Stimulated activated CD4-positive, alpha-beta T cell treated with anti-CD3 and anti-CD28 coated beads, Interleukin-4, amount 100 ng/mL, for 4 hours (primary cell): ENCODE results near the gene STH.
"Not testable (repeated sequence)": the region's sequence is repeated elsewhere in the genome, so short reads cannot be mapped to it uniquely, and the experiment has no call there.

ENCODE experiments used
- DNase-seq, 2 experiments: peaks; one replicate each; pipeline ENCODE4 v3.0.0-alpha.2; 2020

Gene STH, protein sequence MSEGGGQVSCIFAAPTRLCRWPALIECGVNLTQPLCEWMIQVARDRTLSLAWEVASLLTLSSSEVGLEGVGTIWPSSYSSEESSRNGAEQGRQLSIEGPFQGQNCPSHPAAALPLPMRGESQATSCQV

DNA sequence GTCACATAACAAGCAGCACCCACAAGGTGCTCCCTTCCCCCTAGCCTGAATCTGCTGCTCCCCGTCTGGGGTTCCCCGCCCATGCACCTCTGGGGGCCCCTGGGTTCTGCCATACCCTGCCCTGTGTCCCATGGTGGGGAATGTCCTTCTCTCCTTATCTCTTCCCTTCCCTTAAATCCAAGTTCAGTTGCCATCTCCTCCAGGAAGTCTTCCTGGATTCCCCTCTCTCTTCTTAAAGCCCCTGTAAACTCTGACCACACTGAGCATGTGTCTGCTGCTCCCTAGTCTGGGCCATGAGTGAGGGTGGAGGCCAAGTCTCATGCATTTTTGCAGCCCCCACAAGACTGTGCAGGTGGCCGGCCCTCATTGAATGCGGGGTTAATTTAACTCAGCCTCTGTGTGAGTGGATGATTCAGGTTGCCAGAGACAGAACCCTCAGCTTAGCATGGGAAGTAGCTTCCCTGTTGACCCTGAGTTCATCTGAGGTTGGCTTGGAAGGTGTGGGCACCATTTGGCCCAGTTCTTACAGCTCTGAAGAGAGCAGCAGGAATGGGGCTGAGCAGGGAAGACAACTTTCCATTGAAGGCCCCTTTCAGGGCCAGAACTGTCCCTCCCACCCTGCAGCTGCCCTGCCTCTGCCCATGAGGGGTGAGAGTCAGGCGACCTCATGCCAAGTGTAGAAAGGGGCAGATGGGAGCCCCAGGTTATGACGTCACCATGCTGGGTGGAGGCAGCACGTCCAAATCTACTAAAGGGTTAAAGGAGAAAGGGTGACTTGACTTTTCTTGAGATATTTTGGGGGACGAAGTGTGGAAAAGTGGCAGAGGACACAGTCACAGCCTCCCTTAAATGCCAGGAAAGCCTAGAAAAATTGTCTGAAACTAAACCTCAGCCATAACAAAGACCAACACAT, at the start of gene STH:
STH (plus strand) TSS at position 264 of the 913 bp plus-strand sequence; CDS start at position 294, 30 bp downstream.
- DNase-seq: no peak

DNA sequence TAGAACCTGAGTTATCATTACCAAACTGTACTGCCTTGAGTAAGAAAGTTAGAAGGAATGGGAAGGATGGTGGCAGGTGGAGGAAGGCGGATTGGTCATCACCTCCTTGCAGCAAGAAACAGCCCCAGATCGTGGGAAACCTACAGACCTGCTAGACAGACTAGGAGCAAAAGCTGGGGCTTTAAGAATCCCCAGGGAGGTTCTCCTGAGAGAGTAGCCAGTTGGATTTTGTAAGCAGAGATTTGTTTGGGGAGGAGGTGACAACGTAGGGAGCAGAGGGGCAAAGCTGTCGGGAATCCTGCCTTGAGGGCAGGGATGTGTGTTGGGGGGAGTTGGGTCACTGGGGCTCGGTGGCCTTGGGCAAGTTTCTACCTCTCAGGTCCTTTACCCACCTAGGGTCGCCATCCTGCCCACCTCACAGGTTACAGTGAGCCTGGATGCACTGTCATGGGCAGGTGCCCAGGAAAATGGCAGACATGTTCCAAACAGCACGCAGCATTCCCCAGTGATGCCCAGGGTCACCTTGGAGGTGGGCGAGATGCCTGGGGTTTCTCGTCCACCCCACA, 49.2 kb upstream of the STH start:
- DNase-seq: no peak

DNA sequence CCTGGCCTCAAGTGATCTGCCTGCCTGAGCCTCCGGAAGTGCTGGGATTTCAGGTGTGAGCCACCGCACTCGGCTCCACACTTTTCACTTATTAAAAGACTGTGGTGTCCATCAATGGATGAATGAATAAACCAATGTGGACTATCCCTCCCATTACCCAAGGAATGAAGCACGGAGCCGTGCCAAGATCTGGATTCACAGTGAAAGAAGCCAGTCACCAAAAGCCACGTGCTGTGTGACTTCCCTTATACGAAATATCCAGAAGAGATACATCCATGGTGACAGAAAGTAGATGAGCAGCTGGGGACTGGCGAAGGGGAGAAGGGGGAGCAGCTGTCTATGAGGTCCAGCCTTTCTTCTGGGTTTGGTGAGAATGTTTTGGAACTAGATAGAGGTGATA, 48.2 kb upstream of the STH start:
- no peak for DNase-seq

DNA sequence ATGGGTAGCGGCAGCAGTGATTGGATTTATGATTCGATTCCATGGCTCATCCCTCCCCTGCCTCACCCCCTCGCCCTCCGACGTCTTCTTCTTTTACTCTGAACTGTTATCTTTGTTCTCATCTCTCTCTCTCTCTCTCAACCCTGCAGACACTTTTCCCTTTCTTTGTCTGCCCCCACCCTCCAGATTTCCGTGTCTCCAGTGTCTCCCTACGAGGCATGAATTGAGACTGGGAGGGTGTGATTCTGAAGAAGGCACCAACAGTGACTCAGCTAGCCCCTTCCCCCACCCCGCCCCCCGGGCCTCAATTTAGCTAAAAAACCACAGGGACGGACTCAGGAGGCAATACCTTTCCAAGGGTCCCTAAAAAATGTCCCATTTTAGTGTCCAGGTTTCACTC, 47.6 kb upstream of the STH start:
- DNase-seq: no peak

DNA sequence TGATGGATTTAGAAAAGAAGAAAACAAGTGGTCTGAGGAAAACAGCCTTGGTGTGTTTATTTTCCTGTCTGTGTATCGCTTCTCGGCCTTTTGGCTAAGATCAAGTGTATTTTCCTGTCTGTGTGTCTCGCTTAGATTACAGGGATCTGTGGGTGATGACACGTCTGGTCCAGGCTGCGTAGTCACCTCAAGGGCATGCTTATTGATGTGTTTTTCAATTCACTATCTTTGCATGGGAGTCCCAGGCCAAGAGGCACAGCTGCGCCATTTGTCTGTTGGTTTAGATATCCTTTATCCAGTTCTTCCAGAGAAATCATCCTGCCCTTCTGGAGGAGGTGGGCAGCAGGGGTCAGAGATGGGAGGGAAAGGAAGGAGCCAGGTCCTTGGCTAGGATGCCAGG, 47.1 kb upstream of the STH start:
- no peak for DNase-seq

DNA sequence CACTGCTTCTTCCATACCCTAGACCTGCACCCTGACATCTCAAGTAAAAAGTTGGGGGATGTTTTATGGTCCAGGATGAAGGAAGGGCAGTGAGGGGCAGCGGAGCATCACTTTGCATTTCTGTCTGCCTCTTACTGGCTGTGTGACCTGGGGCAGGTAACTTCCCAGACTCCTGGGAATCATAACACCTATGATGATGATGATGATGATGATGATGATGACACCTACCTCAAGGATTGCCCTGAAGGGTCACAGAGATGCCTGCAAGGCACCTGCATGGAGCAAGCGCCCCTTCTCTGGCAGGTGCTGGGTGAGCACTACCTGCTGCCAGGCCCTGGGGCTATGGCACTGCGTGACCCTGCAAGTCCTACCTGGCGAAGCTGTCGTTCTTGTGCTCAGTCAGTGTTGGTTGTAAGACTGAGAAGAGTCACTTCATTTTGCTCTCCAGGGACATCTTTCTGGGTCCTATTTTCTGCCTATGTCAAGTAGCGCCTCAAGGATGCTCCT, 46.2 kb upstream of the STH start:
- no peak for DNase-seq

DNA sequence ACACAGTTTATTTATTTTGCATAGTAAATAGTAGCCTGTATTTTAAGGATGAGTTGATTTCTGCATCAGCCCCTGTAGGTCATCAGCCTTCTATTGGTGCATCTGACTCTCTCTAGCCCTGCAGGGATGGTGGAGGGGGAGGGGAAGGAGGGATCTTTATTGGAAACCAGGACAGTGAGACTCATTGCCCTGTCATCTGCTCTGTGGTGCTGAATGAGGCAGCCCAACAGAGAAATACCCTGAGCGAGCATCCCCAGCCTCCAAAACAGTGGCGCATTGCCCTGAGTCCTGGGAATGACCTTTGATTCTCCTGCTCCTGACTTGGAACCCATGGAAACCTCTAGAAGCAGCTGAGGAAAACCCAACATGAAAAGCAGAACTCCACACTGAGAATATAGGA, 45.5 kb upstream of the STH start:
- no peak for DNase-seq

DNA sequence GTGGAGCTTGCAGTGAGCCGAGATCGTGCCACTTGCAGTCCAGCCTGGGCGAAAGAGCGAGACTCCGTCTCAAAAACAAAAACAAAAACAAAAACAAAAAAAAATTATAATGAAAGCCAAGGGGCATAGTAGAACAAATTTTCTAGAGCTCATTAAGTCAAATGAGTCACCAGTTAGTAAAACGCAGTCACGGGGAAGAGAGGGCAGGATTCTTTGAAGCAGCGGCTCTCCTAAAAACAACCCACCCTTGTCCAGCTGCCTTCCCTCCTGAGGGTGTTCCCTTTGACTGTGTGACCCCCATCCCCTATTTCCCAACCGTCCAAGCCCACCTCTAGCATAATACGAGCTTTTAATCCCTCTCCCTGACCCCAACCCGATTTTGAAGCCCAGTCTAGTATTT, 44.1 kb upstream of the STH start:
- DNase-seq: no peak

DNA sequence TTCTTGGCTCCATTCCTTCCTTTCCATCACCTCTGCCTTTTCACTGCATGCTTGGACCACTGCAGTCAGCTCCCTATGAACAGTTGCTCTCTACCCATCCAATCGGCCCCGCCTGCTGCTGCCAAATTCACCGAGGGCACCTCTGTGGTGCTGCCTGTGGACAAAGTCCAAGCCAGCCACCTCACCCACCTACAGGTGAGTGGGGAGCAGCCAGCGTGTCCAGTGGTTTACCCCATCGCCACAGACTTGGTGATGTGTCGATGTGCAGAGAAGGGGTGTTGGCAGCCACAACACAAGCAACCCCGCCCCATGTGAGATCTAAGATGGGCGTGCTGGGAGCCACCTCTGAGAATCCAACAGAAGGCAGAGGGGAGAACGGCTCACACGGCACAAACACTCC, 43.7 kb upstream of the STH start:
- no peak for DNase-seq

DNA sequence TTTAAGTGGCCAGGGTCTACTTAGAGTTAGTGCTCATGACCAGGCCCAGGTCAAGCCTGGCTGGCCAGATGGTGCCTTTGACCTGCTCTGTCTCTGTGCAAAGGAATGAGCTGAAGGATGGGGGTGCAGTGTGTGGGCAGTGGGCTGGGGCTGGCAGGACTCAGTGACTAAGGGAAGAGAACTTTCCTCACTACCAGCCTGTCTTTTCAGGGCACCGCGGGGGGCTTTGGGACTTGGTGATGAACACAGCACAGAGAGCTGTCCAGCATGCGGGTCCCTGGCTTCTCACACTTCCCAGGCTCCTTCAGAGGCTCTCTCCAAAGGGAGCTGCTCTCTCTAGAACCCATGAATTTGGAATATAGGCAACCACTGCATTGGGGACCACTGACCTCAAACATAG, 43.0 kb upstream of the STH start:
- DNase-seq: no peak

DNA sequence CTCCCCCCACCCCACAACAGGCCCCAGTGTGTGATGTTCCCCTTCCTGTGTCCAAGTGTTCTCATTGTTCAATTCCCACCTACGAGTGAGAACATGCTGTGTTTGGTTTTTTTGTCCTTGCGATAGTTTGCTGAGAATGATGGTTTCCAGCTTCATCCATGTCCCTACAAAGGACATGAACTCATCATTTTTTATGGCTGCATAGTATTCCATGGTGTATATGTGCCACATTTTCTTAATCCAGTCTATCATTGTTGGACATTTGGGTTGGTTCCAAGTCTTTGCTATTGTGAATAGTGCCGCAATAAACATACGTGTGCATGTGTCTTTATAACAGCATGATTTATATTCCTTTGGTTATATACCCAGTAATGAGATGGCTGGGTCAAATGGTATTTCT, 42.3 kb upstream of the STH start:
- not testable (repeated sequence) for DNase-seq

DNA sequence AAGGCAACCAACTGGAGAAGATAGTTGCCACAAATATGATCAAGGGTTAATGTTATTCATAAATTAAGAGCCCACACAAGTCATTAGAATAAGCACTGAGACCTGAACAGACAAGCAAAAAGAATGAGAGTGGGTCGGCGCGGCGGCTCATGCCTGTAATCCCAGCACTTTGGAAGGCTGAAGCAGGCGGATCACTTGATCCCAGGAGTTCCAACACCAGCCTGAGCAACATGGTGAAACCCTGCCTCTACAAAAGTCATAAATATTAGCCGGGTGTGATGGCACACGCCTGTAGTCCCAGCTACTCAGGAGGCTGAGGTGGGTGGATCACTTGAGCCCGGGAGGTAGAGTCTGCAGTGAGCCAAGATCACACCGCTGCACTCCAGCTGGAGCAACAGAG, 40.7 kb upstream of the STH start:
- no peak for DNase-seq

DNA sequence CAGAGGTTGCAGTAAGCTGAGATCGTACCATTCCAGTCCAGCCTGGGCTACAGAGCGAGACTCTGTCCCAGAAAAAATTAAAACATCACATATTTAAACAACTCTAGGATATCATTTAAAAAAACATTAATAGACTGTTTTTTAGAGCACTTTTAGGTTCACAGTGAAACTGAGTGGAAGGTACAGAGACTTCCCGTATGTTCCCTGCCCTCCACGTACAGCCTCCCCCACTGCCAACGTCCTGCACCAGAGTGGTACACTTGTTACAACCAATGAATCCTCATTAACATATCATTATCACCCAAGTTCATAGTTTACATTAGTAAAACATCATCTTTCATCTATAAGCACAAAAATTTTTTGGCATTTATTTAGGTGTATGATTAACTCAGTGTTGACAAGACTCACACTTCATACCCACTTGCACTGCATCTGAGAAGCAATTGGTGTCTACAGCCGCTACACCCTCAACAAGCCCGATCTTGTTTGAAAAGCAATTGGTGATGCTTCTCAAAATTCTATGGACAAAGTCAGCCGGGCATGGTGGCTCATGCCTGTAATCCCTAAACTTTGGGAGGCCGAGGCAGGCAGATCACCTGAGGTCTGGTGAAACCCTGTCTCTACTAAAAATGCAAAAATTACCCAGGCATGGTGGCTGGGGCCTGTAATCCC, 39.9 kb upstream of the STH start:
- DNase-seq: no peak

DNA sequence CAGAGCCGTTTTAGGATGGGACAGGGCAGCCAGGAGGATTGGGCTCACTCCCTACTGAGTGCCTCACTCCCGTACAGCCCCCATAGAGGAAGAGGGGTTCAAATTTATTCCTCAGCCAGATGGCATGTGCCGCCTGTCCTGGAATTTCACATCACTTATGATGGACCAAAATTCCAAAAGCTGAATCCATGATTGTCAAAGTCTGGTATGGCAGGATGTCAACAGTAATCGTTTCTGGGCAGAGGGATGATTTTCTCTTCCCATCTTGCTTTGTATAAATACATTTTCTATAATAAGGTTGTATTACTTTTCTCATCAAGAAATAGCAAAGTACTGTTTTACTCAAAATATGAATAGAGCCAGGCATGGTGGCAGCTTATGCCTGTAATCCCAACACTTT, 38.7 kb upstream of the STH start:
- DNase-seq: no peak

DNA sequence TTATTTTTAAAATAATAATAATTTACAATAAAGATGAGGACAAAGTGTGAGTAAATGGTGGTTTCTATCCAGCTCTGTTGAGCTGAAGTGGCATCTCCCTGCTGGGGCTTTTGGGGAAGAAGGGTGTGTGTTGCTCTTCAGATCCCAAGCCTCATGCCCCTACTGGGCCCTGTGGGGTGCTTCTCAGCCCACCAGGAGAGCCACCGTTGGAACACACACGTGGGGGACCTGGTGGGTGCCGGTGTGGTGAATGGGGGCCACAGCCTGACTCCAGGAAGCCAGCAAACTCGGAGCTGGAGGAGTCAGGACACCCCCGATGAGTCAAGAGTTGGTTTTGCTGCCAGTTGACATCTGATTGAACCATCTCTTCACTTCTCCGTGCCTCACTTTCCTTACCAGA, 37.8 kb upstream of the STH start:
- no peak for DNase-seq

DNA sequence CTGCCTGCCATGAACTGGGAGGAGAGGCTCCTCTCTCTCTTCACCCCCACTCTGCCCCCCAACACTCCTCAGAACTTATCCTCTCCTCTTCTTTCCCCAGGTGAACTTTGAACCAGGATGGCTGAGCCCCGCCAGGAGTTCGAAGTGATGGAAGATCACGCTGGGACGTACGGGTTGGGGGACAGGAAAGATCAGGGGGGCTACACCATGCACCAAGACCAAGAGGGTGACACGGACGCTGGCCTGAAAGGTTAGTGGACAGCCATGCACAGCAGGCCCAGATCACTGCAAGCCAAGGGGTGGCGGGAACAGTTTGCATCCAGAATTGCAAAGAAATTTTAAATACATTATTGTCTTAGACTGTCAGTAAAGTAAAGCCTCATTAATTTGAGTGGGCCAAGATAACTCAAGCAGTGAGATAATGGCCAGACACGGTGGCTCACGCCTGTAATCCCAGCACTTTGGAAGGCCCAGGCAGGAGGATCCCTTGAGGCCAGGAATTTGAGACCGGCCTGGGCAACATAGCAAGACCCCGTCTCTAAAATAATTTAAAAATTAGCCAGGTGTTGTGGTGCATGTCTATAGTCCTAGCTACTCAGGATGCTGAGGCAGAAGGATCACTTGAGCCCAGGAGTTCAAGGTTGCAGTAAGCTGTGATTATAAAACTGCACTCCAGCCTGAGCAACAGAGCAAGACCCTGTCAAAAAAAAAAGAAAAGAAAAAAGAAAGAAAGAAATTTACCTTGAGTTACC, 36.7 kb upstream of the STH start:
- DNase-seq: no peak

DNA sequence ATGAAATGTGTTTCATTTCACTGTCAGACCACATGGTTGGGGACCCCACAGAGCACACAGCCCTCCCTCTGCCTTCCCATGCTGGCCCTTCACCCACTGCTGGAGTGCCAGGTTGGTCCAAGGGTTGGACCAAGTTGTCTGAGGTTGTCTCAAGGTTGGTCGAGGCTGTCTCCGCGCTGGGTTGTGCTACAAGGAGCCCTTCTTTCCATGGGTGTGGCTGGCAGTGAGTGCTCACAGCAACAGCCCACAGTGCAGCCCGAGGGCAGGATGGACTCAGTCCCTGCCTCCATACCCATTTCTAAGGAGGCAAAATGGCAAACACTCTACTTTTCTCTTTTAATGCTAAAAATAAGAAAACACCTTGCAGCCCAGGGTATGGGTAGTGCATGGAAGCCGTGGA, 35.8 kb upstream of the STH start:
- DNase-seq: no peak

DNA sequence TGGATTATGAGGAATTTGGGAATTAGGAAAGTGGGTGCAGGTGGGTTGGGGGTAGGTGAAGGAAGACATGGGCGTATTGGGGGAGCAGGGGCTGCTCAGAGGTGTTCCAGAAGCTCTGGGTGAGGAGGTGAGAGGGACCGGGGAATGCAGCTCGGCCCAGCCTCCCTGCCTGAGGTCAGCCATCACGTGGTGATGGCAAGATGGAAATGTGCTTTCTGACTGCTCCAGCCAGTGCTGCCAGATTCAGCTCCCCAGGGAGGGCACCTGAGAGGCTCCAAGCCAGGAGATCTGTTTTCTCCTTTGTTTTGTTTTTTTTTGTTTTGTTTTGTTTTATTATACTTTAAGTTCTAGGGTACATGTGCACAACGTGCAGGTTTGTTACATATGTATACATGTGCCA, 35.2 kb upstream of the STH start:
- no peak for DNase-seq

DNA sequence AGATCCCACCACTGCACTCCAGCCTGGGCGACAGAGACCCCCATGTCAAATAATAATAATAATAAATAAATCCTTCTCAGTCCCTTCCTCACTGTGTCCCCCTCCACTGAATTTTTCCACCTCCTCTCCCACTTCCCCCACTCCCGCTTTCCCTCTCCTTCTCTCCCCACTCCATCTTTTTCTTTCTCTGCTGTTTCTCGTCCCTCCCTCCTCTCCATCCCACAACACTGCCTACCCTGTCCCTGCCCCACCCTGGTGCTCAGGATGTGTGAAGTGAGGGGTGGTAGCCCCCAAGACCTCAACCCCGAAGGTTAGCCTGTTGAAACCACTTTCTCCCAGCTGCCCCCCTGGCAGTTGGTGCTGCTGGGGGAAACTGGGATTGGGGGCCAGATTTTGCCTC, 34.4 kb upstream of the STH start:
- DNase-seq: no peak

DNA sequence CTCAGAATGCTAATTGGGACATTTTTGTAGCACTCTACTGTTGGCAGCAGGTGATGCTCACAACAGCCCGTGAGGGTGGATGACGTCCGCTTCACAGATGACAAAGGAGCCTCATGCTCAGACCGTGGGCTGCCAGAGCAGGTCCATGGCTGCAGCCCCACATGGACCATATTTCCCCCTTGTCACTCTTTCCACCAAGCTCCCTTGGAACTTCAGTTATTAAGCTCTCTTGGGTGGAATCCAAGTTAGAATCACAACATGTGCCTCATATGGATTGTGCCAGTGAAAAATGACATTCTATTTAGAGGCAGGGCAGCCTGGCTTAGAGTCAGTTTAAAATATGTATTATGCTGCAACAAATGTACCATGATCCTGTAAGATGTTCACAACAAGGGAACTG, 33.2 kb upstream of the STH start:
- DNase-seq: no peak

DNA sequence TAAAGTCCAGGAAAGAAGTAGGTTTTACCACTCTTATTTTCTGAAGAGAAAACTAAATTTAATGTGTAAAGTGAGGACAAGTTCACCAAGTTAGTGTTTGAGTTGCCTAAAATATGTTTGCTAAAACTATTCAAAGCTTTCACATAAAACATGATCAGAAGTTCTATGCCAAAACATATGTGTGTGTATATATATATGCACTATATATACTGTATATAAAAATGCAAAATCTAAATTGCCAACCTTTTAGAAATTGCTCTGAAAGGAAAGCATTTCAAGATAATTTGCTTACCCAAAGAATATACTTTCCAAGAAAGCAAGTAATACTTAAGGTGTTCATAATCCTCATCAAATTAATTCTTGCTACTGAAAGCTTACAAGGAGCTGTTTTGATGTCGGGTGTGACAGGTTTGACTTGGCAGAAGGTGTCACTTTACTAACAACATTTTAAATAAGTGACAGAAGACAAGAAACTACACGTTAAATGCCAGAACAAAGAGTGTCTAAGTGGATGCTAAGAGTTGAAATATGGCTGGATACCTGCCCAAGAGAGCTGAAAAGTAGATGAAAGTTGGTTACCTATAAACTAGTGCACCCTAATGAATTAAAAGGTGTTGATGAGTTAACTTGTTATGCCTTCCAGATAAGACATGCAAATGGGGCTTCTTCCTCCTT, 32.3 kb upstream of the STH start:
- DNase-seq: no peak

DNA sequence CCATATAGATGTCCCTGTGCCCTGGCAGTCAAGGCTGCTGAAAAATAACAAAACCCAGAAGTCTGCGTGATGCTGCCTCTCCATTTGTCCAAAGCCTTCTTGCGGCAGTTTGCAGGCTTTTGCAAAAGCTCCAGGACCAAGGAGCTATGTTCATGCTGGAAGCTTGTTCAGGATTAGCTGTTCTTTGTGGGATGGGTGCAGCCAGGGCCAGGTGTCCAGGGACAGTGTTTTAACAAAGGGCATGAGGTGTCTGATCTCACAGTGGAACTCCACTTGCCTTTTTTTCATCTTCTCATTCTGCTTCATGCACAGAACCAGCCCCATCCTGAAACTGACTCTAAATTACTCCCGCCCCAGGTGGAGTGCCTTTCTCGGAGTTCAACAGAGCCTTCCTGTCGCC, 31.7 kb upstream of the STH start:
- no peak for DNase-seq
